ENCODE results near the gene GPC6. TPM values are rescaled to one million over a fixed set of nuclear protein-coding genes. Genes with fewer than 3 reads are reported as not detected.

GPC6 gene
- total RNA-seq, 1 experiment from 2014 or later = not detected

- Histone ChIP-seq H3K4me3 (no peak overlapping the region), H4K20me1 (ENCODE audit: insufficient read depth) (no peaks in the 10 kb centered on the region), H3K36me3 (ENCODE audit: low read depth) (no peaks in the 10 kb centered on the region), H3K27me3 (ENCODE audit: insufficient read depth, low read depth) (no peaks in the 10 kb centered on the region), H3K27ac (no peak overlapping the region), H3F3A (ENCODE audit: insufficient read depth, low read depth) (no peaks in the 10 kb centered on the region), H3K79me2 (ENCODE audit: low read depth) (no peaks in the 10 kb centered on the region), H3K9me2 (ENCODE audit: insufficient read depth) (0 out of 2 replicates have a peak, but pooled peaks cover under 1% of the 10 kb centered on the region), H3K4me2 (no peak overlapping the region), H3K9me3 (ENCODE audit: insufficient read depth, low read depth) (no peaks in the 10 kb centered on the region), H3K4me1 (replicated peaks; ENCODE audit: insufficient read depth) (peaks cover 7% of the 10 kb centered on the region), H2AFZ (no peak overlapping the region)
- DNase-seq = no peak
- intact Hi-C loops (cut with micrococcal nuclease; ENCODE audit: unreplicated experiment) = no loop called here
- CTCF ChIA-PET = no interaction called here
- BruUV-seq (replicated peaks) = no TSS peak
- POLR2A ChIA-PET (ENCODE audit: unreplicated experiment) = no interaction called here
- TF ChIP-seq CTCF (conservative IDR thresholded peaks at IDR 0.05) = no peak
- TF ChIP-seq EZH2 (IDR thresholded peaks at IDR 0.05; ENCODE audit: low read depth) = no peak
Measured at GRCh38 chr13:94324767-94325540, 1098.3 kb downstream of the GPC6 start.

- BruUV-seq (replicated peaks) = no TSS peak
Measured at GRCh38 chr13:94325650-94326049, 1099.0 kb downstream of the GPC6 start.

GRCh38 chr13:94327318-94327717 lies 1100.7 kb downstream of the GPC6 start:
- Histone ChIP-seq H3K27me3 (ENCODE audit: insufficient read depth, low read depth) (no peaks in the 10 kb centered on the region), H3F3A (ENCODE audit: insufficient read depth, low read depth) (no peaks in the 10 kb centered on the region), H3K79me2 (ENCODE audit: low read depth) (no peaks in the 10 kb centered on the region), H3K4me1 (replicated peaks; ENCODE audit: insufficient read depth) (peaks cover 10% of the 10 kb centered on the region), H3K27ac (no peak overlapping the region), H3K4me2 (no peak overlapping the region), H3K4me3 (no peak overlapping the region), H2AFZ (peak overlapping the region; percentile 25; the same call in 1 of the 2 replicates), H3K9me3 (ENCODE audit: insufficient read depth, low read depth) (no peaks in the 10 kb centered on the region), H3K36me3 (ENCODE audit: low read depth) (no peaks in the 10 kb centered on the region), H3K9me2 (ENCODE audit: insufficient read depth) (no peaks in the 10 kb centered on the region), H4K20me1 (ENCODE audit: insufficient read depth) (no peaks in the 10 kb centered on the region)
- no peak for DNase-seq
- ChIA-PET POLR2A (ENCODE audit: unreplicated experiment) (no interaction called here), CTCF (no interaction called here)
- TF ChIP-seq CTCF (conservative IDR thresholded peaks at IDR 0.05) (no peak), EZH2 (IDR thresholded peaks at IDR 0.05; ENCODE audit: low read depth) (no peak)
- BruUV-seq (replicated peaks) = no TSS peak
- intact Hi-C loops (cut with micrococcal nuclease; ENCODE audit: unreplicated experiment) = no loop called here

More at GRCh38 chr13:94325650-94326049, 1099.0 kb downstream of the GPC6 start:
- Histone ChIP-seq H3F3A (ENCODE audit: insufficient read depth, low read depth) (no peaks in the 10 kb centered on the region), H3K9me3 (ENCODE audit: insufficient read depth, low read depth) (no peaks in the 10 kb centered on the region), H3K27me3 (ENCODE audit: insufficient read depth, low read depth) (no peaks in the 10 kb centered on the region), H3K4me3 (no peak overlapping the region), H3K36me3 (ENCODE audit: low read depth) (no peaks in the 10 kb centered on the region), H3K27ac (no peak overlapping the region), H3K9me2 (ENCODE audit: insufficient read depth) (no peaks in the 10 kb centered on the region), H3K4me1 (replicated peaks; ENCODE audit: insufficient read depth) (peaks cover 10% of the 10 kb centered on the region), H3K4me2 (no peak overlapping the region), H2AFZ (no peak overlapping the region), H4K20me1 (ENCODE audit: insufficient read depth) (no peaks in the 10 kb centered on the region), H3K79me2 (ENCODE audit: low read depth) (no peaks in the 10 kb centered on the region)
- DNase-seq = no peak
- POLR2A ChIA-PET (ENCODE audit: unreplicated experiment) = no interaction called here
- intact Hi-C loops (cut with micrococcal nuclease; ENCODE audit: unreplicated experiment) = no loop called here
- CTCF ChIA-PET = no interaction called here
- TF ChIP-seq CTCF (conservative IDR thresholded peaks at IDR 0.05) (no peak), EZH2 (IDR thresholded peaks at IDR 0.05; ENCODE audit: low read depth) (no peak)
